ENCODE results near the gene FGGY. TPM values are rescaled to one million over a fixed set of nuclear protein-coding genes. Genes with fewer than 3 reads are reported as not detected.

FGGY gene
- total RNA-seq, 1 experiment from 2014 or later = 17.8 TPM

DNA sequence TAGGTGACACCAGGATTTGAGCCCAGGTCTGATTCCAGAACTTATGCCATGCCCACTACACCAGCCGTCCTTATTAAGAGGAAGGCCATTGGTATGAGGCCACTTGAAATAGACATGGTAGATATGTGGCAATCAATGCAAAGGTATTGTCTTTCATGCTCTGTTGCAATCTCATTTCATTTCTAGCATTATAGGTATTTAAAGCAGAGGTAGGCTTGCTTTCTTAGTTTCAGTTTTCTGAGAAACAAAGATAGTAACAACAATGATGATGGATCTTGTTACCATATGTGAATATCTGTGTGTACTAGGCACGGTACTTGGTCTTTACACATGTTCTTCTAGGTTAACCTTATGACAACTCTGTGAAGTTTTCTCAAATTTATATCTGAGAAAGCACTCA lies 113.1 kb downstream of the FGGY start:
- TF ChIP-seq, protein P1, sequence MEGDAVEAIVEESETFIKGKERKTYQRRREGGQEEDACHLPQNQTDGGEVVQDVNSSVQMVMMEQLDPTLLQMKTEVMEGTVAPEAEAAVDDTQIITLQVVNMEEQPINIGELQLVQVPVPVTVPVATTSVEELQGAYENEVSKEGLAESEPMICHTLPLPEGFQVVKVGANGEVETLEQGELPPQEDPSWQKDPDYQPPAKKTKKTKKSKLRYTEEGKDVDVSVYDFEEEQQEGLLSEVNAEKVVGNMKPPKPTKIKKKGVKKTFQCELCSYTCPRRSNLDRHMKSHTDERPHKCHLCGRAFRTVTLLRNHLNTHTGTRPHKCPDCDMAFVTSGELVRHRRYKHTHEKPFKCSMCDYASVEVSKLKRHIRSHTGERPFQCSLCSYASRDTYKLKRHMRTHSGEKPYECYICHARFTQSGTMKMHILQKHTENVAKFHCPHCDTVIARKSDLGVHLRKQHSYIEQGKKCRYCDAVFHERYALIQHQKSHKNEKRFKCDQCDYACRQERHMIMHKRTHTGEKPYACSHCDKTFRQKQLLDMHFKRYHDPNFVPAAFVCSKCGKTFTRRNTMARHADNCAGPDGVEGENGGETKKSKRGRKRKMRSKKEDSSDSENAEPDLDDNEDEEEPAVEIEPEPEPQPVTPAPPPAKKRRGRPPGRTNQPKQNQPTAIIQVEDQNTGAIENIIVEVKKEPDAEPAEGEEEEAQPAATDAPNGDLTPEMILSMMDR (conservative IDR thresholded peaks at IDR 0.05) = no peak
- no peak for TF ChIP-seq EZH2 (IDR thresholded peaks at IDR 0.05; ENCODE audit: low read depth)
- Histone ChIP-seq H2AFZ (no peak overlapping the region), H3K9me2 (ENCODE audit: insufficient read depth) (no peaks in the 10 kb centered on the region), H3K36me3 (ENCODE audit: low read depth) (no peaks in the 10 kb centered on the region), H3F3A (ENCODE audit: insufficient read depth, low read depth) (no peaks in the 10 kb centered on the region), H3K27me3 (ENCODE audit: insufficient read depth, low read depth) (no peaks in the 10 kb centered on the region), H3K27ac (no peak overlapping the region), H3K4me1 (replicated peaks; ENCODE audit: insufficient read depth) (no peaks in the 10 kb centered on the region), H3K4me2 (no peak overlapping the region), H3K4me3 (no peak overlapping the region), H3K9me3 (ENCODE audit: insufficient read depth, low read depth) (no peaks in the 10 kb centered on the region), H3K79me2 (ENCODE audit: low read depth) (no peaks in the 10 kb centered on the region), H4K20me1 (ENCODE audit: insufficient read depth) (no peaks in the 10 kb centered on the region)
- BruUV-seq (replicated peaks) = no TSS peak
- no peak for DNase-seq
- POLR2A ChIA-PET (ENCODE audit: unreplicated experiment) = no interaction called here
- CTCF ChIA-PET = no interaction called here
- intact Hi-C loops (cut with micrococcal nuclease; ENCODE audit: unreplicated experiment) = no loop called here

DNA sequence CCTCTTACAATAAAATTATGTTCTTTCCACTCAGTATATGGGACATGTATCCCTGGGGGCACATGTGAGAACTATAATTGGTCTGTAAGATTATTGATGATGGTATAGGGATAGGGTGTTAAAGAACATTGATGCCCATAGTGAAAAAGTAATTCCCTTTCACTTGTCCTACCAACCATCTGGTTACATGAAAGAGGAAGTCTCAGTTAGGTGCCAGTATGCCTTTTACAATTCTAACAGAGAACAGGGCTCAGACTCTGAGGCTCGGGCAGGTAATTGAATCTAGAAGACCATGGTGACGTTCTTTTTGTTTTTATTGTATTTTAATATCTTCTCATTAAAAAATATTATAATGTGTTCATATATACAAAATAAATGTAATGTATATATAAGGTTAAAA lies 113.6 kb downstream of the FGGY start:
- no peaks in the 10 kb centered on the region for H3K79me2 ChIP-seq (ENCODE audit: low read depth)
- no peaks in the 10 kb centered on the region for H3K9me2 ChIP-seq (ENCODE audit: insufficient read depth)
- TF ChIP-seq EZH2 (IDR thresholded peaks at IDR 0.05; ENCODE audit: low read depth) = no peak
- TF ChIP-seq, protein P1 (conservative IDR thresholded peaks at IDR 0.05) = no peak
- H2AFZ ChIP-seq = no peak overlapping the region
- H3K4me3 ChIP-seq = no peak overlapping the region
- CTCF ChIA-PET = no interaction called here
- DNase-seq = no peak
- no peak overlapping the region for H3K27ac ChIP-seq
- H3K4me1 ChIP-seq (replicated peaks; ENCODE audit: insufficient read depth) = no peaks in the 10 kb centered on the region
- intact Hi-C loops (cut with micrococcal nuclease; ENCODE audit: unreplicated experiment) = no loop called here
- no peaks in the 10 kb centered on the region for H3K9me3 ChIP-seq (ENCODE audit: insufficient read depth, low read depth)
- H4K20me1 ChIP-seq (ENCODE audit: insufficient read depth) = no peaks in the 10 kb centered on the region
- no peaks in the 10 kb centered on the region for H3K36me3 ChIP-seq (ENCODE audit: low read depth)
- no peak overlapping the region for H3K4me2 ChIP-seq
- no peaks in the 10 kb centered on the region for H3K27me3 ChIP-seq (ENCODE audit: insufficient read depth, low read depth)
- POLR2A ChIA-PET (ENCODE audit: unreplicated experiment) = no interaction called here
- BruUV-seq (replicated peaks) = no TSS peak
- no peaks in the 10 kb centered on the region for H3F3A ChIP-seq (ENCODE audit: insufficient read depth, low read depth)

DNA sequence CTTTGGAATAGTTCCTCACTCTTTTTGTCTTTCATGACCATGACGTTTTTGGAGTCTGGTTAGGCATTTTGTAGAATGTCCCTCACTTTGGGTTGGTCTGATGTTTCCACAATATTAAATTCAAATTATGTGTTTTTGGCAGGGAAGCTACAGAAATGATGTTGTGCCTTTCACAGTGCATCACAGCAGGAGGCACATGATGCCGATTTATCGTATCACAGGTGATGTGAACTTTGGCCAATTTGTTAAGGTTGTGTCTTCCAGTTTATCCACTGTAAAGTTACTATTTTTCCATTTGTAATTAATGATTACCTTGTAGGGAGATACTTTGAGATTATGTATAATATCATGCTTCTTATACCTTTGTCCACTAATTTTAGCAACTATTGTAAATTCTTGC lies 114.3 kb downstream of the FGGY start:
- Histone ChIP-seq H3K4me3 (no peak overlapping the region), H3K79me2 (ENCODE audit: low read depth) (no peaks in the 10 kb centered on the region), H3K4me2 (no peak overlapping the region), H3K27ac (no peak overlapping the region), H4K20me1 (ENCODE audit: insufficient read depth) (no peaks in the 10 kb centered on the region), H3K9me3 (ENCODE audit: insufficient read depth, low read depth) (no peaks in the 10 kb centered on the region), H2AFZ (no peak overlapping the region), H3K27me3 (ENCODE audit: insufficient read depth, low read depth) (no peaks in the 10 kb centered on the region), H3K36me3 (ENCODE audit: low read depth) (no peaks in the 10 kb centered on the region), H3K4me1 (replicated peaks; ENCODE audit: insufficient read depth) (no peaks in the 10 kb centered on the region), H3F3A (ENCODE audit: insufficient read depth, low read depth) (no peaks in the 10 kb centered on the region), H3K9me2 (ENCODE audit: insufficient read depth) (no peaks in the 10 kb centered on the region)
- POLR2A ChIA-PET (ENCODE audit: unreplicated experiment) = no interaction called here
- intact Hi-C loops (cut with micrococcal nuclease; ENCODE audit: unreplicated experiment) = no loop called here
- CTCF ChIA-PET = no interaction called here
- no peak for DNase-seq
- BruUV-seq (replicated peaks) = no TSS peak
- TF ChIP-seq, protein P1 (conservative IDR thresholded peaks at IDR 0.05) = no peak
- no peak for TF ChIP-seq EZH2 (IDR thresholded peaks at IDR 0.05; ENCODE audit: low read depth)
